Astrocyte (in vitro differentiated cells and primary cell): ENCODE measurements around the gene BMP6. TPM values are rescaled to one million over a fixed set of nuclear protein-coding genes. Genes with fewer than 3 reads are reported as not detected.
A peak's percentile ranks its signal among the peaks of the same experiment; 100 is the strongest.

Source experiments
- DNase-seq: peaks from one replicate; pipeline ENCODE4 v3.0.0-alpha.2; 2010; ENCODE audit warnings: low read depth
- FAIRE-seq: peaks from 2 replicates; lab custom pipeline; 2011; peaks lifted over from hg19 to GRCh38; lab: Jason Lieb, UNC
- H2AFZ ChIP-seq: 2 replicates; pipeline ENCODE4 v1.6.0; 2012; ENCODE audit warnings: low read depth, low read length, inconsistent platforms
- H3K27ac ChIP-seq: 2 replicates; pipeline ENCODE4 v1.5.1; 2011; ENCODE audit warnings: low read depth, low read length, inconsistent platforms
- H3K27me3 ChIP-seq: 2 replicates; pipeline ENCODE4 v1.6.0; 2011; ENCODE audit warnings: low read length, inconsistent platforms; ENCODE audit not compliant: insufficient read depth
- H3K36me3 ChIP-seq: 2 replicates; pipeline ENCODE4 v1.5.1; 2011; ENCODE audit warnings: low read length, inconsistent platforms; ENCODE audit not compliant: insufficient read depth
- H3K4me1 ChIP-seq: 2 replicates; pipeline ENCODE4 v1.5.1; 2011; ENCODE audit warnings: low read length, inconsistent platforms; ENCODE audit not compliant: insufficient read depth
- H3K4me2 ChIP-seq: 2 replicates; pipeline ENCODE4 v1.6.0; 2012; ENCODE audit warnings: low read length, inconsistent platforms
- H3K4me3 ChIP-seq: 2 replicates; pipeline ENCODE4 v1.5.1; 2011; ENCODE audit warnings: low read depth, mild to moderate bottlenecking, low read length, inconsistent platforms; ENCODE audit not compliant: insufficient read depth
- H3K79me2 ChIP-seq: 2 replicates; pipeline ENCODE4 v1.6.0; 2012; ENCODE audit warnings: mild to moderate bottlenecking, low read length, inconsistent platforms; ENCODE audit not compliant: insufficient read depth
- H3K9ac ChIP-seq: 2 replicates; pipeline ENCODE4 v1.6.0; 2012; ENCODE audit warnings: mild to moderate bottlenecking, low read length, inconsistent platforms
- H3K9me3 ChIP-seq: 2 replicates; pipeline ENCODE4 v1.5.1; 2012; ENCODE audit warnings: low read depth, mild to moderate bottlenecking, low read length, inconsistent platforms; ENCODE audit not compliant: insufficient read depth
- H4K20me1 ChIP-seq: 2 replicates; pipeline ENCODE4 v1.6.0; 2012; ENCODE audit warnings: low read length, inconsistent platforms; ENCODE audit not compliant: insufficient read depth
- H3K27ac Mint-ChIP-seq: one replicate; pipeline ENCODE4 v1.8.0; 2021; ENCODE audit warnings: mild to moderate bottlenecking, mixed read lengths; ENCODE audit not compliant: unreplicated experiment
- H3K27me3 Mint-ChIP-seq: one replicate; pipeline ENCODE4 v1.8.0; 2021; ENCODE audit warnings: low read depth, mixed read lengths; ENCODE audit not compliant: unreplicated experiment
- H3K36me3 Mint-ChIP-seq: one replicate; pipeline ENCODE4 v1.8.0; 2021; ENCODE audit warnings: low read depth, mixed read lengths; ENCODE audit not compliant: unreplicated experiment
- H3K4me1 Mint-ChIP-seq: one replicate; pipeline ENCODE4 v1.8.0; 2021; ENCODE audit warnings: low read depth, mixed read lengths; ENCODE audit not compliant: unreplicated experiment
- H3K4me3 Mint-ChIP-seq: one replicate; pipeline ENCODE4 v1.8.0; 2021; ENCODE audit warnings: mild to moderate bottlenecking, moderate library complexity, mixed read lengths; ENCODE audit not compliant: unreplicated experiment
- H3K9me3 Mint-ChIP-seq: one replicate; pipeline ENCODE4 v1.8.0; 2021; ENCODE audit warnings: mild to moderate bottlenecking, mixed read lengths; ENCODE audit not compliant: unreplicated experiment
- CTCF ChIP-seq: IDR thresholded peaks from 2 replicates; pipeline ENCODE4 v1.5.1; 2011; ENCODE audit warnings: low read depth, mild to moderate bottlenecking, inconsistent platforms, low read length, moderate library complexity; ENCODE audit not compliant: insufficient read depth
- EZH2 ChIP-seq: IDR thresholded peaks from 2 replicates; pipeline ENCODE4 v1.6.1; 2012; ENCODE audit warnings: mild to moderate bottlenecking, low read length, inconsistent platforms; ENCODE audit not compliant: insufficient read depth
- total RNA-seq: library from RNA; stranded (reverse); gene quantifications from 2 replicates; pipeline ENCODE4 v1.2.1, GENCODE V29; 2021

Gene BMP6
- total RNA-seq, 1 donor from 2014 or later = 2.8 TPM

GRCh38 chr6:7707787-7708186 is 18.1 kb upstream of the BMP6 start:
- no peaks in the 10 kb centered on the region for H3K9me3 ChIP-seq
- DNase-seq (peak; percentile 42), FAIRE-seq (no peak)
- no peaks in the 10 kb centered on the region for H3K27me3 ChIP-seq
- no peak overlapping the region for H3K27ac ChIP-seq
- H3K9me3 Mint-ChIP-seq = peaks cover 9% of the 10 kb centered on the region
- H3K79me2 ChIP-seq = no peaks in the 10 kb centered on the region
- TF ChIP-seq CTCF (no peak), EZH2 (no peak)
- H3K4me3 Mint-ChIP-seq = no peak overlapping the region
- no peak overlapping the region for H3K4me2 ChIP-seq
- H3K4me3 ChIP-seq = no peak overlapping the region
- H3K4me1 Mint-ChIP-seq = peaks cover 4% of the 10 kb centered on the region
- H4K20me1 ChIP-seq = no peaks in the 10 kb centered on the region
- H3K36me3 Mint-ChIP-seq = no peaks in the 10 kb centered on the region
- H3K27me3 Mint-ChIP-seq = no peaks in the 10 kb centered on the region
- H3K4me1 ChIP-seq = no peaks in the 10 kb centered on the region
- no peaks in the 10 kb centered on the region for H3K36me3 ChIP-seq
- H3K27ac Mint-ChIP-seq = no peak overlapping the region
- no peak overlapping the region for H3K9ac ChIP-seq
- no peak overlapping the region for H2AFZ ChIP-seq

GRCh38 chr6:7719364-7719850 is 6.5 kb upstream of the BMP6 start:
- Mint-ChIP-seq H3K27ac (no peak overlapping the region), H3K9me3 (peaks cover 2% of the 10 kb centered on the region), H3K4me3 (no peak overlapping the region), H3K27me3 (peaks cover 15% of the 10 kb centered on the region), H3K36me3 (no peaks in the 10 kb centered on the region), H3K4me1 (no peaks in the 10 kb centered on the region)
- H4K20me1 ChIP-seq = no peaks in the 10 kb centered on the region
- no peak overlapping the region for H2AFZ ChIP-seq
- no peak for DNase-seq
- peaks cover 12% of the 10 kb centered on the region for H3K27me3 ChIP-seq
- TF ChIP-seq CTCF (no peak), EZH2 (no peak)
- no peak for FAIRE-seq
- no peak overlapping the region for H3K4me2 ChIP-seq
- no peak overlapping the region for H3K27ac ChIP-seq
- no peaks in the 10 kb centered on the region for H3K79me2 ChIP-seq
- H3K4me1 ChIP-seq = no peaks in the 10 kb centered on the region
- H3K36me3 ChIP-seq = no peaks in the 10 kb centered on the region
- no peaks in the 10 kb centered on the region for H3K9me3 ChIP-seq
- H3K4me3 ChIP-seq = no peak overlapping the region
- no peak overlapping the region for H3K9ac ChIP-seq

GRCh38 chr6:7720346-7720745 is 5.6 kb upstream of the BMP6 start:
- H3K9me3 Mint-ChIP-seq = peaks cover 1% of the 10 kb centered on the region
- no peaks in the 10 kb centered on the region for H3K79me2 ChIP-seq
- peaks cover 24% of the 10 kb centered on the region for H3K27me3 Mint-ChIP-seq
- FAIRE-seq = no peak
- no peak overlapping the region for H3K27ac ChIP-seq
- DNase-seq = no peak
- H3K4me3 ChIP-seq = no peak overlapping the region
- H3K9me3 ChIP-seq = no peaks in the 10 kb centered on the region
- no peak overlapping the region for H3K27ac Mint-ChIP-seq
- H3K9ac ChIP-seq = no peak overlapping the region
- H3K4me2 ChIP-seq = no peak overlapping the region
- H3K27me3 ChIP-seq = peaks cover 22% of the 10 kb centered on the region
- TF ChIP-seq CTCF (no peak), EZH2 (no peak)
- no peak overlapping the region for H3K4me3 Mint-ChIP-seq
- H4K20me1 ChIP-seq = no peaks in the 10 kb centered on the region
- no peak overlapping the region for H2AFZ ChIP-seq
- no peaks in the 10 kb centered on the region for H3K4me1 Mint-ChIP-seq
- no peaks in the 10 kb centered on the region for H3K4me1 ChIP-seq
- no peaks in the 10 kb centered on the region for H3K36me3 ChIP-seq
- no peaks in the 10 kb centered on the region for H3K36me3 Mint-ChIP-seq
